OCI-LY7 (cell line): ENCODE measurements around the gene PALD1.

Source experiments
- EZH2phosphoT487 ChIP-seq: fragments of 200-600 bp; sonication (generic); IDR thresholded peaks from 2 replicates; pipeline ENCODE4 v1.6.1; 2018; ENCODE audit warnings: low read depth, borderline replicate concordance, mild to moderate bottlenecking, mixed run types, antibody characterized with exemption, low read length, moderate library complexity, mixed read lengths
- TF ChIP-seq, protein P1 (sequence below): fragments of 200-600 bp; sonication (generic); conservative IDR thresholded peaks from 2 replicates; pipeline ENCODE4 v1.5.1; 2014; ENCODE audit warnings: mild to moderate bottlenecking, antibody characterized with exemption, low read length, moderate library complexity, mixed read lengths

DNA sequence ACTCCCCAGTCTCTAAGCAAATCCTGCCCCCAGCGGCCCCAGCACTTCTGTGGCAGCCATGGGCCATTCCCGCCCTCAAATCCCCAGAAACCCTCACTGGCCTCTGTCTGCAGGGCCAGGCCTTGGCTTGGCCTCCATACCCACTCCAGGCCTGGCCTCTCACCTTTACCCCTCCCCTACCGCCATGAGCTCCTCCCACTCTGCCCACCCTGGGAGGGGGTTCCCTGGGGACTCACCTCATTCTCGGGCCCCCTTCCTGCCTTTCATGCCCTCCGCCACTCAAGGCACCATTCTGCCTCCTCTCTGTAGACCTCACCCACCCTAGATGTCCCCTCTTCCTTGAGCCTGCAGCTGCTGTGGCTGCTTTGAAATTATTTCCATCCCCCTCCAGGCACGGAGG is 83.0 kb downstream of the PALD1 start:
- TF ChIP-seq, protein P1, sequence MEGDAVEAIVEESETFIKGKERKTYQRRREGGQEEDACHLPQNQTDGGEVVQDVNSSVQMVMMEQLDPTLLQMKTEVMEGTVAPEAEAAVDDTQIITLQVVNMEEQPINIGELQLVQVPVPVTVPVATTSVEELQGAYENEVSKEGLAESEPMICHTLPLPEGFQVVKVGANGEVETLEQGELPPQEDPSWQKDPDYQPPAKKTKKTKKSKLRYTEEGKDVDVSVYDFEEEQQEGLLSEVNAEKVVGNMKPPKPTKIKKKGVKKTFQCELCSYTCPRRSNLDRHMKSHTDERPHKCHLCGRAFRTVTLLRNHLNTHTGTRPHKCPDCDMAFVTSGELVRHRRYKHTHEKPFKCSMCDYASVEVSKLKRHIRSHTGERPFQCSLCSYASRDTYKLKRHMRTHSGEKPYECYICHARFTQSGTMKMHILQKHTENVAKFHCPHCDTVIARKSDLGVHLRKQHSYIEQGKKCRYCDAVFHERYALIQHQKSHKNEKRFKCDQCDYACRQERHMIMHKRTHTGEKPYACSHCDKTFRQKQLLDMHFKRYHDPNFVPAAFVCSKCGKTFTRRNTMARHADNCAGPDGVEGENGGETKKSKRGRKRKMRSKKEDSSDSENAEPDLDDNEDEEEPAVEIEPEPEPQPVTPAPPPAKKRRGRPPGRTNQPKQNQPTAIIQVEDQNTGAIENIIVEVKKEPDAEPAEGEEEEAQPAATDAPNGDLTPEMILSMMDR = no peak
- TF ChIP-seq EZH2phosphoT487 = no peak
